H1 (cell line): ENCODE measurements around the gene LIMK2. TPM values are rescaled to one million over a fixed set of nuclear protein-coding genes. Genes with fewer than 3 reads are reported as not detected.

Source experiments
- BACH1 ChIP-seq: IDR thresholded peaks from 2 replicates; pipeline ENCODE4 v1.6.1; 2012; ENCODE audit warnings: low read length, improper control_type of control experiment
- CTCF ChIP-seq, 3 experiments: IDR thresholded peaks; 1 replicate in 2 of 3; 2 replicates in 1 of 3; pipeline versions ENCODE4 v1.5.1 to v1.6.1; 2011; ENCODE audit warnings: low read length in 3 of 3, mild to moderate bottlenecking in 3 of 3, inconsistent platforms in 2 of 3, low read depth in 1 of 3, moderate library complexity in 1 of 3; ENCODE audit not compliant: insufficient read depth in 1 of 3; ENCODE audit errors: control extremely low read depth in 1 of 3
- NRF1 ChIP-seq: IDR thresholded peaks from 2 replicates; pipeline ENCODE4 v1.6.1; 2011; ENCODE audit warnings: mild to moderate bottlenecking, low read depth, low read length, improper control_type of control experiment
- SIN3A ChIP-seq, 2 experiments: IDR thresholded peaks in 1 of 2; conservative IDR thresholded peaks in 1 of 2; 2 replicates each; pipeline ENCODE4 v1.6.1; 2011 to 2012; ENCODE audit warnings: low read length in 2 of 2, improper control_type of control experiment in 1 of 2, low read depth in 1 of 2, mild to moderate bottlenecking in 1 of 2
- SUZ12 ChIP-seq: fragments of 200-600 bp; sonication (generic); IDR thresholded peaks from 2 replicates; pipeline ENCODE4 v1.6.1; 2012; ENCODE audit warnings: mild to moderate bottlenecking, inconsistent platforms, low read length, moderate library complexity, mixed read lengths
- TAF7 ChIP-seq: optimal IDR thresholded peaks from 2 replicates; pipeline ENCODE3; 2011; ENCODE audit warnings: low read depth, mild to moderate bottlenecking, inconsistent platforms, low read length, moderate library complexity, borderline replicate concordance
- polyA plus RNA-seq, 7 experiments: library from polyadenylated mRNA; depleted of rRNA in 3 of 7; stranded (reverse) in 5 of 7; unstranded in 2 of 7; fragments of >200 nt in 5 of 7; fragments of 200-250 nt in 2 of 7; gene quantifications; 1 replicate in 5 of 7; 2 replicates in 1 of 7; 4 replicates in 1 of 7; pipeline versions ENCODE4 v1.2.1 to v1.2.3, GENCODE V29; 2011 to 2013; ENCODE audit warnings: missing spikeins in 2 of 7, mixed read lengths in 2 of 7
- total RNA-seq: library from RNA; stranded (reverse); fragmentation: NEBNext Ultra II Directional; extraction: Animal tissue kit (Norgen Biotek cat#: 25700); gene quantifications from 2 replicates; pipeline ENCODE4 v1.2.1, GENCODE V29; 2021

Gene LIMK2
- total and polyA plus RNA-seq, 2 of the 8 experiments (the other 6 are each of a cell fraction or from before 2014, with no cell fraction given) = 13.2 to 37.6 TPM

GRCh38 chr22:31176923-31177322 is 35.2 kb upstream of the LIMK2 start (continued):
- TF ChIP-seq TAF7 (no peak), BACH1 (no peak), SUZ12 (no peak), SIN3A (conservative IDR thresholded peaks at IDR 0.05 in 1 of 2, IDR thresholded peaks at IDR 0.05 in 1 of 2; ENCODE audit: low read depth in 1 of 2, low read length in 2 of 2) (no peak), NRF1 (no peak), CTCF (IDR thresholded peaks at IDR 0.05; ENCODE audit: control extremely low read depth in 1 of 3, insufficient read depth in 1 of 3, low read depth in 1 of 3, low read length in 3 of 3) (no peak)
